HepG2 (cell line): ENCODE results near the gene FAM43A. TPM values are rescaled to one million over a fixed set of nuclear protein-coding genes. Genes with fewer than 3 reads are reported as not detected.

Experiments
- MIER3 ChIP-seq: IDR thresholded peaks from 2 replicates; pipeline ENCODE4 v1.6.1; 2016; ENCODE audit warnings: missing compliant biosample characterization, borderline replicate concordance
- POLR2AphosphoS2 ChIP-seq: IDR thresholded peaks from 2 replicates; pipeline ENCODE4 v1.6.1; 2011; ENCODE audit warnings: low read depth, low read length, improper control_type of control experiment
- POLR2G ChIP-seq: fragments of 200-400 bp; formaldehyde crosslinking; IDR thresholded peaks from 2 replicates; pipeline ENCODE4 v1.6.1; 2018; ENCODE audit warnings: mild to moderate bottlenecking, low read depth, low read length, moderate library complexity
- SP140L ChIP-seq: sonication (generic); formaldehyde crosslinking; IDR thresholded peaks from 2 replicates; pipeline ENCODE4 v1.4.0; 2020; ENCODE audit warnings: missing genetic modification reagents, borderline replicate concordance
- ZFP41 ChIP-seq: sonication (generic); formaldehyde crosslinking; IDR thresholded peaks from 2 replicates; pipeline ENCODE4 v1.4.0; 2020; ENCODE audit warnings: mild to moderate bottlenecking, missing genetic modification reagents, borderline replicate concordance
- ZNF234 ChIP-seq: sonication (generic); formaldehyde crosslinking; conservative IDR thresholded peaks from 2 replicates; pipeline ENCODE4 v1.5.1; 2020; ENCODE audit warnings: mild to moderate bottlenecking, missing genetic modification reagents
- ZNF235 ChIP-seq: sonication (generic); formaldehyde crosslinking; IDR thresholded peaks from 2 replicates; pipeline ENCODE4 v1.8.1; 2023; ENCODE audit warnings: mild to moderate bottlenecking, missing genetic modification reagents, borderline replicate concordance
- ZNF264 ChIP-seq: sonication (generic); formaldehyde crosslinking; IDR thresholded peaks from 2 replicates; pipeline ENCODE4 v1.4.0; 2020; ENCODE audit warnings: missing genetic modification reagents
- ZSCAN30 ChIP-seq: sonication (generic); formaldehyde crosslinking; IDR thresholded peaks from 2 replicates; pipeline ENCODE4 v1.5.0; 2020; ENCODE audit warnings: mild to moderate bottlenecking, missing genetic modification reagents
- polyA plus RNA-seq, 8 experiments: library from polyadenylated mRNA; depleted of rRNA in 3 of 8; stranded (reverse) in 7 of 8; unstranded in 1 of 8; fragments of >200 nt; fragmentation: Illumina TruSeq in 4 of 8; extraction: Trizol in 4 of 8; gene quantifications; 2 replicates each; pipeline versions ENCODE4 v1.2.1 to v1.2.3, GENCODE V29; 2011 to 2016; ENCODE audit warnings: low read depth in 4 of 8, missing spikeins in 1 of 8, mixed read lengths in 1 of 8; ENCODE audit not compliant: insufficient read depth in 1 of 8
- total RNA-seq, 5 experiments: library from RNA; depleted of rRNA; stranded (reverse); fragments of >200 nt; fragmentation: Illumina TruSeq; extraction: Trizol; gene quantifications; 2 replicates each; pipeline ENCODE4 v1.2.3, GENCODE V29; 2016; ENCODE audit warnings: low read depth in 1 of 5
- TF ChIP-seq, protein P1 (sequence below): sonication (generic); formaldehyde crosslinking; IDR thresholded peaks from 2 replicates; pipeline ENCODE4 v1.8.0; 2022; ENCODE audit warnings: mild to moderate bottlenecking, missing genetic modification reagents, borderline replicate concordance
- TF ChIP-seq, protein P2 (sequence below): sonication (generic); formaldehyde crosslinking; IDR thresholded peaks from 2 replicates; pipeline ENCODE4 v1.4.0; 2020; ENCODE audit warnings: missing genetic modification reagents, borderline replicate concordance

The FAM43A gene
- total and polyA plus RNA-seq, 2 of the 13 experiments (the other 11 are each of a cell fraction or from before 2014, with no cell fraction given), result 0.91 to 1.8 TPM

DNA sequence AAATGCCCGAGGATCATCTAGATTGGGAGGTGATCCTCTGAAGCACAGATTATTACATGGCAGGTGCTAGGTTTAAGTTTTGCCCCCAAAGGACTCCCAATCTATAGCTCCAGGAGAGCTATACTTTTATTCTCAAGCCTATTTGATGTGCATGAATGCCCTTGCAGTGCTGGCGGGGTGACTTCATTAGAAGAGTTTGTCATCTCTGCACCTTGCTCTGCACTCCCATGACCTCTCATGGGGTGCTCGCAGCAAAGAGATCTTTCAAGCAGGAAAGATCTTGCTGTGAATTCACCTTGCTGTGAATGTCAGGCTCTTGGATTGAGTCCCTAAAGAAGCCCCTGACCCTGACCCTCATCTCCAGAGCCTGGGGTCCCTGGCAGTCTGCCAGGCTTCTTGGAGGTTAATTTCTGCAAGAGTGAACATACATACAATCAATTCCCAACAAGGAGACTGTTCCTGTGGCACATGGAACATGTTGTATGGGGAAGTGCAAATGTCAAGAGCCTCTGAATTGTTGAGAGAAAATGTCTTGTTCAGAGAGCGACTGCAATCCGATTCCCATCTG lies 45.9 kb downstream of the FAM43A start (continued):
- TF ChIP-seq POLR2G, result no peak
- no peak for TF ChIP-seq ZFP41 (CRISPR knock-in tag)
- TF ChIP-seq ZNF264 (CRISPR knock-in tag), result no peak
- TF ChIP-seq ZNF235 (CRISPR knock-in tag), result no peak
- TF ChIP-seq ZSCAN30 (CRISPR knock-in tag), result no peak
- no peak for TF ChIP-seq MIER3
- TF ChIP-seq ZNF234 (CRISPR knock-in tag), result no peak
- TF ChIP-seq, protein P1, sequence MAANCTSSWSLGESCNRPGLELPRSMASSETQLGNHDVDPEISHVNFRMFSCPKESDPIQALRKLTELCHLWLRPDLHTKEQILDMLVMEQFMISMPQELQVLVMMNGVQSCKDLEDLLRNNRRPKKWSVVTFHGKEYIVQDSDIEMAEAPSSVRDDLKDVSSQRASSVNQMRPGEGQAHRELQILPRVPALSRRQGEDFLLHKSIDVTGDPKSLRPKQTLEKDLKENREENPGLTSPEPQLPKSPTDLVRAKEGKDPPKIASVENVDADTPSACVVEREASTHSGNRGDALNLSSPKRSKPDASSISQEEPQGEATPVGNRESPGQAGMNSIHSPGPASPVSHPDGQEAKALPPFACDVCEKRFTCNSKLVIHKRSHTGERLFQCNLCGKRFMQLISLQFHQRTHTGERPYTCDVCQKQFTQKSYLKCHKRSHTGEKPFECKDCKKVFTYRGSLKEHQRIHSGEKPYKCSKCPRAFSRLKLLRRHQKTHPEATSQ (CRISPR knock-in tag), result no peak
- TF ChIP-seq SP140L (CRISPR knock-in tag), result no peak
- TF ChIP-seq, protein P2, sequence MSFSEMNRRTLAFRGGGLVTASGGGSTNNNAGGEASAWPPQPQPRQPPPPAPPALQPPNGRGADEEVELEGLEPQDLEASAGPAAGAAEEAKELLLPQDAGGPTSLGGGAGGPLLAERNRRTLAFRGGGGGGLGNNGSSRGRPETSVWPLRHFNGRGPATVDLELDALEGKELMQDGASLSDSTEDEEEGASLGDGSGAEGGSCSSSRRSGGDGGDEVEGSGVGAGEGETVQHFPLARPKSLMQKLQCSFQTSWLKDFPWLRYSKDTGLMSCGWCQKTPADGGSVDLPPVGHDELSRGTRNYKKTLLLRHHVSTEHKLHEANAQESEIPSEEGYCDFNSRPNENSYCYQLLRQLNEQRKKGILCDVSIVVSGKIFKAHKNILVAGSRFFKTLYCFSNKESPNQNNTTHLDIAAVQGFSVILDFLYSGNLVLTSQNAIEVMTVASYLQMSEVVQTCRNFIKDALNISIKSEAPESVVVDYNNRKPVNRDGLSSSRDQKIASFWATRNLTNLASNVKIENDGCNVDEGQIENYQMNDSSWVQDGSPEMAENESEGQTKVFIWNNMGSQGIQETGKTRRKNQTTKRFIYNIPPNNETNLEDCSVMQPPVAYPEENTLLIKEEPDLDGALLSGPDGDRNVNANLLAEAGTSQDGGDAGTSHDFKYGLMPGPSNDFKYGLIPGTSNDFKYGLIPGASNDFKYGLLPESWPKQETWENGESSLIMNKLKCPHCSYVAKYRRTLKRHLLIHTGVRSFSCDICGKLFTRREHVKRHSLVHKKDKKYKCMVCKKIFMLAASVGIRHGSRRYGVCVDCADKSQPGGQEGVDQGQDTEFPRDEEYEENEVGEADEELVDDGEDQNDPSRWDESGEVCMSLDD (CRISPR knock-in tag), result no peak
- TF ChIP-seq POLR2AphosphoS2, result no peak
